ENCODE data around the gene OR56A3. TPM values are rescaled to one million over a fixed set of nuclear protein-coding genes. Genes with fewer than 3 reads are reported as not detected.

Gene OR56A3
- total and polyA plus RNA-seq, 10 of the 15 experiments (the other 5 are each of a cell fraction or from before 2014, with no cell fraction given): not detected

GRCh38 chr11:5989203-5989602 is 47.2 kb downstream of the OR56A3 start (continued):
- TF ChIP-seq MYC (IDR thresholded peaks at IDR 0.05; ENCODE audit: insufficient read depth, insufficient read length, insufficient replicate concordance, low read length, severe bottlenecking) (no peak), KAT2A (conservative IDR thresholded peaks at IDR 0.05; ENCODE audit: control insufficient read depth, low read depth, low read length) (no peak)

- no peak for TF ChIP-seq E4F1 (IDR thresholded peaks at IDR 0.05; ENCODE audit: borderline replicate concordance, partially characterized antibody)
- no peak for TF ChIP-seq MYC (IDR thresholded peaks at IDR 0.05; ENCODE audit: insufficient read depth, insufficient read length, insufficient replicate concordance, low read length, severe bottlenecking)
- no peak for TF ChIP-seq NBN (IDR thresholded peaks at IDR 0.05)
- no peak for TF ChIP-seq BRCA1 (IDR thresholded peaks at IDR 0.05; ENCODE audit: low read depth, low read length)
- TF ChIP-seq SREBF1 (IDR thresholded peaks at IDR 0.05; ENCODE audit: low read length): no peak
- TF ChIP-seq HSF1 (IDR thresholded peaks at IDR 0.05; ENCODE audit: low read depth, low read length): no peak
- FAIRE-seq (no peak), ATAC-seq (no peak), DNase-seq (ENCODE audit: low read depth, low spot score) (no peak)
- ChIA-PET SMC1A (ENCODE audit: uncharacterized antibody, unreplicated experiment) (interaction anchor here (0.7 to 0.8 kb wide), 3 partner anchors 14 to 210 kb away, joined by 3 read pairs; partner anchors contain the start of gene OR56A4), POLR2A (no interaction called here), CTCF (interaction anchor here (0.6 to 1.9 kb wide), 7 partner anchors 18 to 1994 kb away, joined by 3 to 14 read pairs (median 5); no protein-coding TSS in a partner anchor), RAD21 (ENCODE audit: unreplicated experiment) (interaction anchor here (0.9 to 1.3 kb wide), 2 partner anchors 314 to 371 kb away, joined by 3 read pairs; no protein-coding TSS in a partner anchor)
- no peak overlapping the region for H3K4me3 ChIP-seq
- intact Hi-C loops (cut with micrococcal nuclease; ENCODE audit: unreplicated experiment): no loop called here
- no peak overlapping the region for H3K27ac ChIP-seq (ENCODE audit: control insufficient read depth, insufficient read depth)
- no peaks in the 10 kb centered on the region for H3K79me2 ChIP-seq (ENCODE audit: control insufficient read depth, insufficient read depth, low read length)
- no peaks in the 10 kb centered on the region for H3K27me3 ChIP-seq (replicated peaks in 1 of 2; ENCODE audit: control insufficient read depth in 2 of 2, insufficient read depth in 2 of 2, low read length in 1 of 2)
- whole genome bisulfite sequencing (ENCODE audit: insufficient coverage, insufficient replicate concordance, low lambda C conversion rate, missing lambda C conversion rate): 8% methylated on average over 3 of the region's 3 CpGs
- no peak overlapping the region for H3K4me2 ChIP-seq (ENCODE audit: control insufficient read depth, insufficient read depth)
- H2AFZ ChIP-seq (ENCODE audit: control insufficient read depth, low read depth, low read length): no peak overlapping the region
- H3K36me3 ChIP-seq (ENCODE audit: control insufficient read depth in 2 of 2, insufficient read depth in 2 of 2, low read length in 1 of 2): no peaks in the 10 kb centered on the region
- H3K4me1 ChIP-seq (ENCODE audit: control insufficient read depth, insufficient read depth, low read length): no peaks in the 10 kb centered on the region
- H3K9ac ChIP-seq (ENCODE audit: control insufficient read depth, insufficient read depth, low read length): no peak overlapping the region
- no peaks in the 10 kb centered on the region for H3K9me3 ChIP-seq (replicated peaks; ENCODE audit: control insufficient read depth, insufficient read depth, low read length)
- H4K20me1 ChIP-seq (ENCODE audit: control insufficient read depth, insufficient read depth): no peaks in the 10 kb centered on the region
- in situ Hi-C loops (cut with MboI): no loop called here
- no TSS peak for BruUV-seq (replicated peaks)
These were observed 50.1 kb downstream of the OR56A3 start for GRCh38 chr11:5992150-5992549.

Measured in GM12878 (cell line).